Muscle layer of colon (tissue), 2 donors: Measurements from ENCODE around the gene SULF2.

ENCODE experiments used
- H3K27ac ChIP-seq: one replicate; pipeline ENCODE4 v1.7.0; 2013; ENCODE audit warnings: low read depth, mild to moderate bottlenecking, low read length, moderate library complexity
- H3K27me3 ChIP-seq, 2 donors: one replicate each; pipeline ENCODE4 v1.7.0; 2013; ENCODE audit warnings: low read length in 2 of 2, mild to moderate bottlenecking in 2 of 2; ENCODE audit not compliant: insufficient read depth in 2 of 2, control insufficient read depth in 1 of 2
- H3K36me3 ChIP-seq: one replicate; pipeline ENCODE4 v1.7.0; 2013; ENCODE audit warnings: mild to moderate bottlenecking, low read length; ENCODE audit not compliant: insufficient read depth
- H3K4me1 ChIP-seq: one replicate; pipeline ENCODE4 v1.7.0; 2013; ENCODE audit warnings: mild to moderate bottlenecking, low read length; ENCODE audit not compliant: insufficient read depth
- H3K4me3 ChIP-seq, 2 donors: one replicate each; pipeline ENCODE4 v1.7.0; 2013; ENCODE audit warnings: low read length in 2 of 2, low read depth in 1 of 2, mild to moderate bottlenecking in 1 of 2, moderate library complexity in 1 of 2
- H3K9ac ChIP-seq: one replicate; pipeline ENCODE4 v1.7.0; 2013; ENCODE audit warnings: low read length
- H3K9me3 ChIP-seq: one replicate; pipeline ENCODE4 v1.7.0; 2013; ENCODE audit warnings: mild to moderate bottlenecking, low read length
- donor health status: abdominal sarcoma.
- donor health status: Adenocarcinoma of cecum.

Gene SULF2

DNA sequence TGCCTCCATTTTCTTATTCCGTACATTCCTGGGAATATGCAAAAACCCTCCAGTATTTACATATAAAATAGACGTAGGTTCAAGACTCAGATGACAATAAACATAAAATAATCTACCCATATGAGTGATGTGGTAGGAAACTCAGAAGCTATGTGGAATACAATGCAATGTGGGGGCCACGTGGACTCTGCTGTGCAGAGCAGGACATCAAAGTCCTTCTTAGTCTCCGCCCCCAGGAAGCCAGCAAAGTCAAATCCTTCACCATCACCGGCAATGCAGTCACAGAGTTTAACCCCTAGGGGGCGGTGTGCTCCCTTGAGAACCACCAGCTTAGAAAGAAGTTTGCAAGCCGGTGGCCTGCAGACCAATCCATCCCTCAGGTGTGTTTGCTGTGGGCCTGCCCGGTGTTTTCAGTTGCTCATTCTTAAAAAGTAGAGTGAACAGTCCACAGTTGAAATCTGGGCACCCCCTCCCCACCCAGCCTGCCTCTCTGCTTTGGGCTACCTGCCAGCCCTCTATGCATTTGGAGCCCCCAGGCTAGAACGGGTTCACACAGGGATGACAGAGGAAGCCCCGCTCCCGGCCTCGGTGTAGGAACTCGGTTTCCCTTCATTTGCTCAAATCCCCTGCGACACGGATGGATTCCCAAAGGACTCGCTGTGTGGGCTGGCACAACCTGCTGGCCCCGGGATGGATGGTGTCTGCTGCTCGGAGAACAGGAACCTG lies 59.9 kb downstream of the SULF2 start:
- Histone ChIP-seq H3K27me3 (no peaks in the 10 kb centered on the region), H3K9ac (no peak overlapping the region), H3K4me1 (peaks cover 7% of the 10 kb centered on the region), H3K36me3 (no peaks in the 10 kb centered on the region), H3K9me3 (no peaks in the 10 kb centered on the region), H3K27ac (no peak overlapping the region), H3K4me3 (no peak overlapping the region)

- peaks cover 9% of the 10 kb centered on the region for H3K4me1 ChIP-seq
- no peaks in the 10 kb centered on the region for H3K9me3 ChIP-seq
- H3K27ac ChIP-seq = no peak overlapping the region
- no peak overlapping the region for H3K4me3 ChIP-seq
- no peak overlapping the region for H3K9ac ChIP-seq
- no peaks in the 10 kb centered on the region for H3K36me3 ChIP-seq
- H3K27me3 ChIP-seq = no peaks in the 10 kb centered on the region
Measured at GRCh38 chr20:47724910-47725247, 60.4 kb downstream of the SULF2 start.

GRCh38 chr20:47724396-47724795 lies 60.9 kb downstream of the SULF2 start:
- no peaks in the 10 kb centered on the region for H3K36me3 ChIP-seq
- H3K9me3 ChIP-seq = no peaks in the 10 kb centered on the region
- no peaks in the 10 kb centered on the region for H3K27me3 ChIP-seq
- no peak overlapping the region for H3K9ac ChIP-seq
- H3K27ac ChIP-seq = no peak overlapping the region
- peaks cover 13% of the 10 kb centered on the region for H3K4me1 ChIP-seq
- no peak overlapping the region for H3K4me3 ChIP-seq

DNA sequence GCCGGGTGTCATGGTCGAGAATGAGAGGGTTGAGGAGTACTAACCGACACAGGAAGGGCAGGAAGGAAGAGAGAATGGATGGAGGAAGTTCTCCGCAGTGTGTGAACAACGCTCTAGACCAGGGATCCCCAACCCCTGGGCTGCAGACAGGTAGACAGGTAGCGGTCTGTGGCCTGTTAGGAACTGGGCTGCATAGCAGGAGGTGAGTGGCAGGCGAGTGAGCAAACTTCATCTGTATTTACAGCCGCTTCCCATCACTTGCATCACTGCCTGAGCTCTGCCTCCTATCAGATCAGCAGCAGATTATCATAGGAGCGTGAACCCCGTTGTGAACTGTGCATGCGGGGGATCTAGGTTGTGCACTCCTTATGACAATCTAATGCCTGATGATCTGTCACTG lies 62.0 kb downstream of the SULF2 start:
- no peaks in the 10 kb centered on the region for H3K9me3 ChIP-seq

GRCh38 chr20:47720636-47721427 lies 64.4 kb downstream of the SULF2 start:
- Histone ChIP-seq H3K36me3 (no peaks in the 10 kb centered on the region), H3K27ac (peak overlapping the region; percentile 55), H3K4me1 (peaks cover 15% of the 10 kb centered on the region), H3K9ac (no peak overlapping the region), H3K9me3 (no peaks in the 10 kb centered on the region), H3K4me3 (no peak overlapping the region), H3K27me3 (no peaks in the 10 kb centered on the region)

More for the DNA sequence above, 62.0 kb downstream of the SULF2 start:
- Histone ChIP-seq H3K4me3 (no peak overlapping the region), H3K27me3 (no peaks in the 10 kb centered on the region), H3K4me1 (peaks cover 15% of the 10 kb centered on the region), H3K27ac (no peak overlapping the region), H3K36me3 (no peaks in the 10 kb centered on the region), H3K9ac (no peak overlapping the region)

- Histone ChIP-seq H3K4me1 (peaks cover 15% of the 10 kb centered on the region), H3K27me3 (no peaks in the 10 kb centered on the region), H3K36me3 (no peaks in the 10 kb centered on the region), H3K9me3 (no peaks in the 10 kb centered on the region), H3K27ac (no peak overlapping the region), H3K4me3 (no peak overlapping the region), H3K9ac (no peak overlapping the region)
Measured at GRCh38 chr20:47719625-47720024, 65.7 kb downstream of the SULF2 start.

GRCh38 chr20:47719211-47719610 lies 66.1 kb downstream of the SULF2 start:
- Histone ChIP-seq H3K36me3 (no peaks in the 10 kb centered on the region), H3K27me3 (no peaks in the 10 kb centered on the region), H3K27ac (no peak overlapping the region), H3K9me3 (no peaks in the 10 kb centered on the region), H3K4me1 (peaks cover 15% of the 10 kb centered on the region), H3K9ac (no peak overlapping the region), H3K4me3 (no peak overlapping the region)

GRCh38 chr20:47718398-47718797 lies 66.9 kb downstream of the SULF2 start:
- Histone ChIP-seq H3K27ac (no peak overlapping the region), H3K9me3 (no peaks in the 10 kb centered on the region), H3K36me3 (no peaks in the 10 kb centered on the region), H3K27me3 (no peaks in the 10 kb centered on the region), H3K9ac (no peak overlapping the region), H3K4me1 (peaks cover 15% of the 10 kb centered on the region), H3K4me3 (no peak overlapping the region)

GRCh38 chr20:47717421-47717820 lies 67.9 kb downstream of the SULF2 start:
- no peaks in the 10 kb centered on the region for H3K27me3 ChIP-seq
- H3K36me3 ChIP-seq = no peaks in the 10 kb centered on the region
- no peak overlapping the region for H3K27ac ChIP-seq
- H3K4me1 ChIP-seq = peaks cover 15% of the 10 kb centered on the region
- H3K9ac ChIP-seq = no peak overlapping the region
- no peak overlapping the region for H3K4me3 ChIP-seq
- H3K9me3 ChIP-seq = no peaks in the 10 kb centered on the region

- no peak overlapping the region for H3K9ac ChIP-seq
- H3K9me3 ChIP-seq = no peaks in the 10 kb centered on the region
- no peaks in the 10 kb centered on the region for H3K36me3 ChIP-seq
- no peaks in the 10 kb centered on the region for H3K27me3 ChIP-seq
- H3K4me1 ChIP-seq = no peaks in the 10 kb centered on the region
- H3K4me3 ChIP-seq = no peak overlapping the region
- H3K27ac ChIP-seq = no peak overlapping the region
Measured at GRCh38 chr20:47713878-47714450, 71.3 kb downstream of the SULF2 start.

GRCh38 chr20:47713163-47713562 lies 72.1 kb downstream of the SULF2 start:
- no peaks in the 10 kb centered on the region for H3K36me3 ChIP-seq
- no peak overlapping the region for H3K4me3 ChIP-seq
- no peaks in the 10 kb centered on the region for H3K9me3 ChIP-seq
- no peak overlapping the region for H3K27ac ChIP-seq
- H3K27me3 ChIP-seq = no peaks in the 10 kb centered on the region
- no peak overlapping the region for H3K9ac ChIP-seq
- H3K4me1 ChIP-seq = no peaks in the 10 kb centered on the region
